HepG2 (cell line): ENCODE results near the gene PROX1.

Source experiments
- ATF1 ChIP-seq: IDR thresholded peaks from 2 replicates; pipeline ENCODE4 v1.6.1; 2016; ENCODE audit warnings: mild to moderate bottlenecking, control low read depth
- MEIS1 ChIP-seq: sonication (generic); formaldehyde crosslinking; IDR thresholded peaks from 2 replicates; pipeline ENCODE4 v1.9.0; 2021; ENCODE audit warnings: mild to moderate bottlenecking, missing genetic modification reagents, moderate library complexity, borderline replicate concordance
- TBL1XR1 ChIP-seq: fragments of 150-350 bp; IDR thresholded peaks from 2 replicates; pipeline ENCODE4 v1.6.1; 2014; ENCODE audit warnings: borderline replicate concordance, low read length; ENCODE audit not compliant: partially characterized antibody
- TF ChIP-seq, protein P1 (sequence below): sonication (generic); formaldehyde crosslinking; IDR thresholded peaks from 2 replicates; pipeline ENCODE4 v1.5.0; 2020; ENCODE audit warnings: mild to moderate bottlenecking, missing genetic modification reagents, moderate library complexity

DNA sequence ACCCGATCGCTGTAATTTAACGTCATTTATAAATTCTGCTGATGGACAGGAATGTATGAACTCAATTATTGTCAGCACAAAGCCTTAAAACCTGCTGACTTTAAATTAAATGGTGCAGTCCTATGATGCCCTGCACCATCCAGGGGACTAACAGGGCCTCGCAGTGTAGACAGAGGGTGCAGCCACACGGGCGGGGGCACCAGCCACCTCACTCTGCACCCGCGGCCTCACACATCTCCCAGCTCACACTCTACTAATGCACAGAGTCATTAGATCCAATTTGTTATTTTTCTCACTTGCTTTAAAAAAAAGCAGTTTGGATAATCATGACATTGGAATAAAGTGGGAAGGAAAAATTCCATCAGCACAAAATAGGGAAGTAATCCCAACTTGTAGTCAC is 49.7 kb downstream of the PROX1 start:
- TF ChIP-seq ATF1 = no peak
- no peak for TF ChIP-seq MEIS1 (CRISPR knock-in tag)
- TF ChIP-seq, protein P1, sequence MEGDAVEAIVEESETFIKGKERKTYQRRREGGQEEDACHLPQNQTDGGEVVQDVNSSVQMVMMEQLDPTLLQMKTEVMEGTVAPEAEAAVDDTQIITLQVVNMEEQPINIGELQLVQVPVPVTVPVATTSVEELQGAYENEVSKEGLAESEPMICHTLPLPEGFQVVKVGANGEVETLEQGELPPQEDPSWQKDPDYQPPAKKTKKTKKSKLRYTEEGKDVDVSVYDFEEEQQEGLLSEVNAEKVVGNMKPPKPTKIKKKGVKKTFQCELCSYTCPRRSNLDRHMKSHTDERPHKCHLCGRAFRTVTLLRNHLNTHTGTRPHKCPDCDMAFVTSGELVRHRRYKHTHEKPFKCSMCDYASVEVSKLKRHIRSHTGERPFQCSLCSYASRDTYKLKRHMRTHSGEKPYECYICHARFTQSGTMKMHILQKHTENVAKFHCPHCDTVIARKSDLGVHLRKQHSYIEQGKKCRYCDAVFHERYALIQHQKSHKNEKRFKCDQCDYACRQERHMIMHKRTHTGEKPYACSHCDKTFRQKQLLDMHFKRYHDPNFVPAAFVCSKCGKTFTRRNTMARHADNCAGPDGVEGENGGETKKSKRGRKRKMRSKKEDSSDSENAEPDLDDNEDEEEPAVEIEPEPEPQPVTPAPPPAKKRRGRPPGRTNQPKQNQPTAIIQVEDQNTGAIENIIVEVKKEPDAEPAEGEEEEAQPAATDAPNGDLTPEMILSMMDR = no peak
- TF ChIP-seq TBL1XR1 = no peak
